Lower leg skin (tissue), 3 donors: Measurements from ENCODE around the gene MAP3K15.

Experiments
- POLR2A ChIP-seq, 2 donors: fragments of 450-650 bp; IDR thresholded peaks; one replicate each; pipeline ENCODE4 v1.6.1; 2016 to 2017; ENCODE audit warnings: antibody characterized with exemption in 2 of 2, mild to moderate bottlenecking in 1 of 2, moderate library complexity in 1 of 2
- TF ChIP-seq, protein P1 (sequence below), 3 donors: fragments of 450-650 bp; IDR thresholded peaks; one replicate each; pipeline ENCODE4 v1.5.1; 2016; ENCODE audit warnings: antibody characterized with exemption in 3 of 3, mild to moderate bottlenecking in 3 of 3, moderate library complexity in 2 of 3

DNA sequence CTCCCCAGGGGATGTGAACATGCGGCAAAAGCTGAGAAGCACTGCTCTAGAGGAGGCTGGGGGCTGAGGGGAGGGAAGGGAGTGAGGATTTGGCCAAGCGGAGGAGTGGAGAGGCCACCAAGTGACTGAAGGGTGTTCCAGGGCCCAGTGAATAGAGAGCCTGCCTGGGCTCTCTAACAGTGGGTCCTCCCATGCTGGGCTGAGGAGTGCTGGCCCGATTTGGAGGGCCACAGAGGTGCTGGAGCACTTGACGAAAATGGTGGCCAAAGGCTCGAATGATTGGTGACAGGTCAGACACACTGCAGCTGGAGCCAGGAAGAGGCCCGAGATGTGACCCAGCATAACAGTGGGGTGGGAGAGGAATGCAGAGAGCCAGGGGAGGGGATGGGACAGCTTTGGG is 37.5 kb upstream of the MAP3K15 start:
- TF ChIP-seq POLR2A (IDR thresholded peaks at IDR 0.05), result no peak
- TF ChIP-seq, protein P1, sequence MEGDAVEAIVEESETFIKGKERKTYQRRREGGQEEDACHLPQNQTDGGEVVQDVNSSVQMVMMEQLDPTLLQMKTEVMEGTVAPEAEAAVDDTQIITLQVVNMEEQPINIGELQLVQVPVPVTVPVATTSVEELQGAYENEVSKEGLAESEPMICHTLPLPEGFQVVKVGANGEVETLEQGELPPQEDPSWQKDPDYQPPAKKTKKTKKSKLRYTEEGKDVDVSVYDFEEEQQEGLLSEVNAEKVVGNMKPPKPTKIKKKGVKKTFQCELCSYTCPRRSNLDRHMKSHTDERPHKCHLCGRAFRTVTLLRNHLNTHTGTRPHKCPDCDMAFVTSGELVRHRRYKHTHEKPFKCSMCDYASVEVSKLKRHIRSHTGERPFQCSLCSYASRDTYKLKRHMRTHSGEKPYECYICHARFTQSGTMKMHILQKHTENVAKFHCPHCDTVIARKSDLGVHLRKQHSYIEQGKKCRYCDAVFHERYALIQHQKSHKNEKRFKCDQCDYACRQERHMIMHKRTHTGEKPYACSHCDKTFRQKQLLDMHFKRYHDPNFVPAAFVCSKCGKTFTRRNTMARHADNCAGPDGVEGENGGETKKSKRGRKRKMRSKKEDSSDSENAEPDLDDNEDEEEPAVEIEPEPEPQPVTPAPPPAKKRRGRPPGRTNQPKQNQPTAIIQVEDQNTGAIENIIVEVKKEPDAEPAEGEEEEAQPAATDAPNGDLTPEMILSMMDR (IDR thresholded peaks at IDR 0.05), result no peak
